IPS-20b (cell line): ENCODE data around the gene ZNF532.

Source experiments
- H3K27ac ChIP-seq: one replicate; pipeline ENCODE4 v1.5.1; 2013; ENCODE audit warnings: low read length
- H3K27me3 ChIP-seq: 2 replicates; pipeline ENCODE4 v1.6.1; 2013; ENCODE audit warnings: mild to moderate bottlenecking, low read length, inconsistent platforms; ENCODE audit not compliant: insufficient read depth
- H3K36me3 ChIP-seq: 2 replicates; pipeline ENCODE4 v1.6.1; 2013; ENCODE audit warnings: low read depth, mild to moderate bottlenecking, inconsistent platforms, low read length, moderate library complexity; ENCODE audit not compliant: insufficient read depth
- H3K4me1 ChIP-seq: 2 replicates; pipeline ENCODE4 v1.6.1; 2013; ENCODE audit warnings: mild to moderate bottlenecking, control low read depth, inconsistent platforms, low read length, moderate library complexity; ENCODE audit not compliant: insufficient read depth
- H3K4me3 ChIP-seq: 2 replicates; pipeline ENCODE4 v1.5.1; 2013; ENCODE audit warnings: mild to moderate bottlenecking, low read length, inconsistent platforms
- H3K9ac ChIP-seq: 2 replicates; pipeline ENCODE4 v1.6.1; 2013; ENCODE audit warnings: low read depth, mild to moderate bottlenecking, inconsistent platforms, low read length, moderate library complexity
- H3K9me3 ChIP-seq: 2 replicates; pipeline ENCODE4 v1.6.1; 2013; ENCODE audit warnings: mild to moderate bottlenecking, low read depth, low read length, inconsistent platforms; ENCODE audit not compliant: insufficient read depth

ZNF532 gene

GRCh38 chr18:58975781-58976180 lies 111.1 kb downstream of the ZNF532 start:
- Histone ChIP-seq H3K27ac (no peak overlapping the region), H3K36me3 (peaks cover 94% of the 10 kb centered on the region), H3K4me1 (peaks cover 4% of the 10 kb centered on the region; the same call in 1 of the 2 replicates), H3K9me3 (no peaks in the 10 kb centered on the region), H3K9ac (no peak overlapping the region), H3K4me3 (no peak overlapping the region), H3K27me3 (no peaks in the 10 kb centered on the region)

- Histone ChIP-seq H3K9ac (no peak overlapping the region), H3K27ac (no peak overlapping the region), H3K9me3 (no peaks in the 10 kb centered on the region), H3K4me3 (no peak overlapping the region), H3K36me3 (peaks cover 94% of the 10 kb centered on the region), H3K27me3 (no peaks in the 10 kb centered on the region), H3K4me1 (no peaks in the 10 kb centered on the region)
Observed at GRCh38 chr18:58977223-58977622, 112.5 kb downstream of the ZNF532 start.

GRCh38 chr18:58977801-58978200 lies 113.1 kb downstream of the ZNF532 start:
- no peak overlapping the region for H3K9ac ChIP-seq
- no peaks in the 10 kb centered on the region for H3K9me3 ChIP-seq
- H3K4me1 ChIP-seq: no peaks in the 10 kb centered on the region
- no peaks in the 10 kb centered on the region for H3K27me3 ChIP-seq
- peaks cover 94% of the 10 kb centered on the region for H3K36me3 ChIP-seq
- no peak overlapping the region for H3K27ac ChIP-seq
- no peak overlapping the region for H3K4me3 ChIP-seq

GRCh38 chr18:58978916-58979315 lies 114.2 kb downstream of the ZNF532 start:
- H3K9me3 ChIP-seq: no peaks in the 10 kb centered on the region
- H3K9ac ChIP-seq: no peak overlapping the region
- H3K27ac ChIP-seq: no peak overlapping the region
- H3K36me3 ChIP-seq: peaks cover 94% of the 10 kb centered on the region
- H3K27me3 ChIP-seq: no peaks in the 10 kb centered on the region
- no peak overlapping the region for H3K4me3 ChIP-seq
- no peaks in the 10 kb centered on the region for H3K4me1 ChIP-seq

- Histone ChIP-seq H3K9ac (no peak overlapping the region), H3K4me1 (no peaks in the 10 kb centered on the region), H3K27ac (no peak overlapping the region), H3K36me3 (peaks cover 91% of the 10 kb centered on the region), H3K27me3 (no peaks in the 10 kb centered on the region), H3K4me3 (no peak overlapping the region), H3K9me3 (no peaks in the 10 kb centered on the region)
Observed at GRCh38 chr18:58979615-58980014, 114.9 kb downstream of the ZNF532 start.

DNA sequence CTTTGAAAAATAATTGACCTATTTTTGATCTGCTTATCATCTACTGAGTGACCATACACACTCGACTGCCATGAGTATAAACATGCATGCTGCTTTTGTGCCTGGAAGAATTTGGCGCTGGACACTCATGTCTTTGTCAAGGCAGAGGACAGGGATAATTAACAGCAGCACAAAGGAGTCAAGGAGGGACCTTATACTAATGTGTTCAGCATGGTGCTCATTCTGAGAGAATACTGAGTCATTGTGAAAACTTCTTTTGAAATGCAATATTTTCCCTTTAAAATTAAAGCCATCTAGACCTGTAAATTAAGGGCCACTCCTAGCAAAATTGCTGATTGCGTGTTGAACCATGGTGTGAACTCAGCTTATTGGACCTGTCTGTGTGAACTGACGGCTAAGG lies 116.3 kb downstream of the ZNF532 start:
- no peak overlapping the region for H3K27ac ChIP-seq
- peaks cover 78% of the 10 kb centered on the region for H3K36me3 ChIP-seq

GRCh38 chr18:58983260-58984155 lies 118.8 kb downstream of the ZNF532 start:
- no peaks in the 10 kb centered on the region for H3K27me3 ChIP-seq
- peaks cover 59% of the 10 kb centered on the region for H3K36me3 ChIP-seq
- H3K4me3 ChIP-seq: no peak overlapping the region
- no peak overlapping the region for H3K27ac ChIP-seq
- no peaks in the 10 kb centered on the region for H3K9me3 ChIP-seq
- H3K4me1 ChIP-seq: no peaks in the 10 kb centered on the region
- H3K9ac ChIP-seq: no peak overlapping the region

More for the DNA sequence above, 116.3 kb downstream of the ZNF532 start:
- H3K4me3 ChIP-seq: no peak overlapping the region
- no peaks in the 10 kb centered on the region for H3K27me3 ChIP-seq
- no peak overlapping the region for H3K9ac ChIP-seq
- no peaks in the 10 kb centered on the region for H3K4me1 ChIP-seq
- no peaks in the 10 kb centered on the region for H3K9me3 ChIP-seq

- Histone ChIP-seq H3K27me3 (no peaks in the 10 kb centered on the region), H3K9me3 (no peaks in the 10 kb centered on the region), H3K4me1 (no peaks in the 10 kb centered on the region), H3K36me3 (peaks cover 8% of the 10 kb centered on the region), H3K4me3 (no peak overlapping the region), H3K9ac (no peak overlapping the region), H3K27ac (no peak overlapping the region)
Observed at GRCh38 chr18:58988600-58988999, 123.9 kb downstream of the ZNF532 start.

- no peaks in the 10 kb centered on the region for H3K4me1 ChIP-seq
- H3K36me3 ChIP-seq: peaks cover under 1% of the 10 kb centered on the region; the same call in 1 of the 2 replicates
- H3K27me3 ChIP-seq: no peaks in the 10 kb centered on the region
- no peaks in the 10 kb centered on the region for H3K9me3 ChIP-seq
- no peak overlapping the region for H3K4me3 ChIP-seq
- H3K9ac ChIP-seq: no peak overlapping the region
- no peak overlapping the region for H3K27ac ChIP-seq
Observed at GRCh38 chr18:58989184-58989759, 124.6 kb downstream of the ZNF532 start.

DNA sequence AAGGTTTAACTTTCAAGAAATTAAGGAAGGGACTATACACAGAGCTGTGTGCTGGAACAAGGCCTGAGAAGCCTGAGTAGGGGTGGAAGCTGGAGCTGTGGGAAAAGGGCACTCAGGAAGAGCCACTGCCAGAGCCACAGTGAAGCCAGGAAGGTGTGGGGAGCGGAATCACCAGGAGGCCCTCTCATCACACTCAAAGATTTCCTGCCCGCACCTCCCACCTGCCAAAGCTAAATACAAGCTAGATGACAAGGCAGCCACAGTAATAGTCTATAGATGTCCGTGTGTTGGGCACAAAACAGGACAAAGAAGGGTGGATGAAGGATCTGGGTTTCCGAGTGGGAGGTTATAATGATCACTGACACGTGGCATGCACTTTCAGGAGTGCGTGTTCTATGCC lies 126.0 kb downstream of the ZNF532 start:
- no peak overlapping the region for H3K4me3 ChIP-seq
- H3K27ac ChIP-seq: no peak overlapping the region
- H3K4me1 ChIP-seq: no peaks in the 10 kb centered on the region
- H3K36me3 ChIP-seq: no peaks in the 10 kb centered on the region; the same call in 1 of the 2 replicates
- H3K9me3 ChIP-seq: no peaks in the 10 kb centered on the region
- no peak overlapping the region for H3K9ac ChIP-seq
- H3K27me3 ChIP-seq: no peaks in the 10 kb centered on the region

GRCh38 chr18:58991167-58991798 lies 126.6 kb downstream of the ZNF532 start:
- Histone ChIP-seq H3K9me3 (no peaks in the 10 kb centered on the region), H3K27ac (no peak overlapping the region), H3K4me3 (no peak overlapping the region), H3K36me3 (no peaks in the 10 kb centered on the region; the same call in 1 of the 2 replicates), H3K27me3 (no peaks in the 10 kb centered on the region), H3K9ac (no peak overlapping the region), H3K4me1 (peaks cover 3% of the 10 kb centered on the region; the same call in 1 of the 2 replicates)
